ENCODE results near the gene RAB40C. TPM values are rescaled to one million over a fixed set of nuclear protein-coding genes. Genes with fewer than 3 reads are reported as not detected.

Gene RAB40C
- total RNA-seq, 1 experiment from 2014 or later, result 22.5 TPM

DNA sequence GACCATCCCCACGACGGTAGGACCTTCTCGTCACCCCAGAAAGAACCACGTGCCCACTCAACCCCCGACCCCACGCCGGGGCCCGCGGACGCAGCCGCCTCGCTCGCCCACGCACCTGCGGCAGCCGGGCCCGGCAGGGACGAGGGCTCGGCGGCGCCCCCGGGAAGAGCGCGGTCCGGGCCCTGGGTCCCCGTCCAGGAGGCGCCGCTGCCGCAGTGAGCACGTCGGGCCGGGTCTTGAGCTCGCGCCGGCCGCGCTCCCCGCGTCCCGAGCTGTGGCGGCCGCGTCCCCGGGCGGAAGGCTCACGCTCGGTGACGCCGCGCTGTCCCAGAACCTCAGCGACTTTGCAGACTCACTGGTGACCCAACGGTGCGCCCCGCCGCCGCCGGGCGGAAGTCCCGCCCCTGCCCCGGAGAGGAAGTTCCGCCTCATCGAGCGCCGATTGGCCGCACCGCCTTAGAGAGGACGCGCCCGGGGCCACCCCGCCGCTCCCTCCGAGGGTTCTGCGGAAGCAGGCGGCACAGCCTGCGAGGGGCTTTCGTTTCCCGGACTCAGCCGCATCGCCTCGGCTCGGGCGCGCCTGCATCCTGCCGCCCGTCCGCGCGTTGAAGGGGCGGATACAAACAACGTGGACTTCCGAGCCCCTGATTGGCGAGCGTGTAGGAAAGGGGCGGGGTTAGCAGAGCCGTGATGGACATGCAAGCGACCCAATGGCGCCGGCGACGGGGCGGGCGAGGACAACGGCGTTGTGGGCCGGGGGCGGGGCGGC, 793 bp upstream of the RAB40C start (continued):
- TF ChIP-seq STAT6 (CRISPR knock-in tag; conservative IDR thresholded peaks at IDR 0.05; ENCODE audit: low read depth), result no peak
- TF ChIP-seq HMGXB4 (CRISPR knock-in tag; IDR thresholded peaks at IDR 0.05), result peak; percentile 78; the same call in 1 of the 2 replicates

GRCh38 chr16:590188-590814, 435 bp downstream of the RAB40C start:
- DNase-seq (ENCODE audit: low spot score), result no peak
- peaks cover 2% of the 10 kb centered on the region for H3K36me3 Mint-ChIP-seq
- peak overlapping the region; percentile 85 for H3K4me3 Mint-ChIP-seq
- H3K4me1 Mint-ChIP-seq, result peaks cover 19% of the 10 kb centered on the region
- no peak for ATAC-seq
- H3K27me3 Mint-ChIP-seq (ENCODE audit: low read depth), result peaks cover 43% of the 10 kb centered on the region
- H3K9me3 Mint-ChIP-seq, result no peaks in the 10 kb centered on the region
- CTCF ChIA-PET, result interaction anchor here (0.9 to 1.2 kb wide), 10 partner anchors 9 to 77 kb away, joined by 3 to 8 read pairs (median 4); partner anchors contain the start of genes RHOT2 and WDR90
- POLR2A ChIA-PET, result no interaction called here
- peak overlapping the region; percentile 66 for H3K27ac Mint-ChIP-seq
- no peak for TF ChIP-seq JUN (CRISPR knock-in tag; IDR thresholded peaks at IDR 0.05)
- no peak for TF ChIP-seq ATF6 (CRISPR knock-in tag; IDR thresholded peaks at IDR 0.05)
- no peak for TF ChIP-seq NFATC4 (CRISPR knock-in tag; IDR thresholded peaks at IDR 0.05)
- 0 out of 2 replicates have a peak, but pooled peaks have one; percentile 65 for TF ChIP-seq ATF1 (CRISPR knock-in tag; IDR thresholded peaks at IDR 0.05)
- no peak for TF ChIP-seq FOXJ3 (CRISPR knock-in tag; IDR thresholded peaks at IDR 0.05; ENCODE audit: borderline replicate concordance)
- TF ChIP-seq CDX4 (CRISPR knock-in tag; IDR thresholded peaks at IDR 0.05; ENCODE audit: borderline replicate concordance), result no peak
- TF ChIP-seq NR2C2 (CRISPR knock-in tag; IDR thresholded peaks at IDR 0.05), result no peak
- no peak for TF ChIP-seq AR (CRISPR knock-in tag; IDR thresholded peaks at IDR 0.05)
- 0 out of 2 replicates have a peak, but pooled peaks have one; percentile 15 for TF ChIP-seq GABPB1 (CRISPR knock-in tag; IDR thresholded peaks at IDR 0.05)
- peak; percentile 10; the same call in 1 of the 2 replicates for TF ChIP-seq SP1 (CRISPR knock-in tag; conservative IDR thresholded peaks at IDR 0.05)
- TF ChIP-seq ZNF512 (CRISPR knock-in tag; IDR thresholded peaks at IDR 0.05; ENCODE audit: borderline replicate concordance), result no peak
- no peak for TF ChIP-seq TEAD4 (CRISPR knock-in tag; IDR thresholded peaks at IDR 0.05)
- TF ChIP-seq, protein P1, sequence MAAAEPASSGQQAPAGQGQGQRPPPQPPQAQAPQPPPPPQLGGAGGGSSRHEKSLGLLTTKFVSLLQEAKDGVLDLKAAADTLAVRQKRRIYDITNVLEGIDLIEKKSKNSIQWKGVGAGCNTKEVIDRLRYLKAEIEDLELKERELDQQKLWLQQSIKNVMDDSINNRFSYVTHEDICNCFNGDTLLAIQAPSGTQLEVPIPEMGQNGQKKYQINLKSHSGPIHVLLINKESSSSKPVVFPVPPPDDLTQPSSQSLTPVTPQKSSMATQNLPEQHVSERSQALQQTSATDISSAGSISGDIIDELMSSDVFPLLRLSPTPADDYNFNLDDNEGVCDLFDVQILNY (CRISPR knock-in tag; IDR thresholded peaks at IDR 0.05), result peak; percentile 61; the same call in 1 of the 2 replicates
- no peak for TF ChIP-seq FOXK1 (CRISPR knock-in tag; IDR thresholded peaks at IDR 0.05)
- TF ChIP-seq, protein P2, sequence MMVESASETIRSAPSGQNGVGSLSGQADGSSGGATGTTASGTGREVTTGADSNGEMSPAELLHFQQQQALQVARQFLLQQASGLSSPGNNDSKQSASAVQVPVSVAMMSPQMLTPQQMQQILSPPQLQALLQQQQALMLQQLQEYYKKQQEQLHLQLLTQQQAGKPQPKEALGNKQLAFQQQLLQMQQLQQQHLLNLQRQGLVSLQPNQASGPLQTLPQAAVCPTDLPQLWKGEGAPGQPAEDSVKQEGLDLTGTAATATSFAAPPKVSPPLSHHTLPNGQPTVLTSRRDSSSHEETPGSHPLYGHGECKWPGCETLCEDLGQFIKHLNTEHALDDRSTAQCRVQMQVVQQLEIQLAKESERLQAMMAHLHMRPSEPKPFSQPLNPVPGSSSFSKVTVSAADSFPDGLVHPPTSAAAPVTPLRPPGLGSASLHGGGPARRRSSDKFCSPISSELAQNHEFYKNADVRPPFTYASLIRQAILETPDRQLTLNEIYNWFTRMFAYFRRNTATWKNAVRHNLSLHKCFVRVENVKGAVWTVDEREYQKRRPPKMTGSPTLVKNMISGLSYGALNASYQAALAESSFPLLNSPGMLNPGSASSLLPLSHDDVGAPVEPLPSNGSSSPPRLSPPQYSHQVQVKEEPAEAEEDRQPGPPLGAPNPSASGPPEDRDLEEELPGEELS (CRISPR knock-in tag; IDR thresholded peaks at IDR 0.05), result no peak
- TF ChIP-seq ZNF671 (CRISPR knock-in tag; IDR thresholded peaks at IDR 0.05), result peak; percentile 33; the same call in 1 of the 2 replicates

Data from WTC11 (cell line).